ENCODE measurements around the gene ICA1L. TPM values are rescaled to one million over a fixed set of nuclear protein-coding genes. Genes with fewer than 3 reads are reported as not detected.

The ICA1L gene
- total RNA-seq, 1 donor from 2014 or later = 6.5 TPM

- peaks cover 27% of the 10 kb centered on the region for H3K36me3 Mint-ChIP-seq (ENCODE audit: unreplicated experiment)
- H3K27me3 Mint-ChIP-seq (ENCODE audit: unreplicated experiment) = no peaks in the 10 kb centered on the region
- no peaks in the 10 kb centered on the region for H3K4me1 Mint-ChIP-seq (ENCODE audit: unreplicated experiment)
- no peak overlapping the region for H3K27ac Mint-ChIP-seq (ENCODE audit: unreplicated experiment)
- no peak overlapping the region for H3K4me3 Mint-ChIP-seq (ENCODE audit: unreplicated experiment)
- no peaks in the 10 kb centered on the region for H3K9me3 Mint-ChIP-seq (ENCODE audit: unreplicated experiment)
- no peak for DNase-seq (ENCODE audit: extremely low spot score, unreplicated experiment)
- TF ChIP-seq CTCF (IDR thresholded peaks at IDR 0.05) = no peak
Measured at GRCh38 chr2:202883987-202884675, 12.6 kb upstream of the ICA1L start.

- Mint-ChIP-seq H3K27me3 (ENCODE audit: unreplicated experiment) (no peaks in the 10 kb centered on the region), H3K4me1 (ENCODE audit: unreplicated experiment) (no peaks in the 10 kb centered on the region), H3K27ac (ENCODE audit: unreplicated experiment) (no peak overlapping the region), H3K4me3 (ENCODE audit: unreplicated experiment) (no peak overlapping the region), H3K9me3 (ENCODE audit: unreplicated experiment) (no peaks in the 10 kb centered on the region), H3K36me3 (ENCODE audit: unreplicated experiment) (peaks cover 26% of the 10 kb centered on the region)
- DNase-seq (ENCODE audit: extremely low spot score, unreplicated experiment) = no peak
- no peak for TF ChIP-seq CTCF (IDR thresholded peaks at IDR 0.05)
Measured at GRCh38 chr2:202881570-202881969, 10.0 kb upstream of the ICA1L start.

GRCh38 chr2:202877699-202878098 lies 6.1 kb upstream of the ICA1L start:
- no peaks in the 10 kb centered on the region for H3K27me3 Mint-ChIP-seq (ENCODE audit: unreplicated experiment)
- H3K27ac Mint-ChIP-seq (ENCODE audit: unreplicated experiment) = no peak overlapping the region
- peaks cover 9% of the 10 kb centered on the region for H3K36me3 Mint-ChIP-seq (ENCODE audit: unreplicated experiment)
- no peak for TF ChIP-seq CTCF (IDR thresholded peaks at IDR 0.05)
- no peaks in the 10 kb centered on the region for H3K4me1 Mint-ChIP-seq (ENCODE audit: unreplicated experiment)
- DNase-seq (ENCODE audit: extremely low spot score, unreplicated experiment) = no peak
- no peaks in the 10 kb centered on the region for H3K9me3 Mint-ChIP-seq (ENCODE audit: unreplicated experiment)
- no peak overlapping the region for H3K4me3 Mint-ChIP-seq (ENCODE audit: unreplicated experiment)

- Mint-ChIP-seq H3K4me3 (ENCODE audit: unreplicated experiment) (peak overlapping the region; percentile 89), H3K36me3 (ENCODE audit: unreplicated experiment) (no peaks in the 10 kb centered on the region), H3K27ac (ENCODE audit: unreplicated experiment) (peak overlapping the region; percentile 91), H3K27me3 (ENCODE audit: unreplicated experiment) (no peaks in the 10 kb centered on the region), H3K4me1 (ENCODE audit: unreplicated experiment) (peaks cover 10% of the 10 kb centered on the region), H3K9me3 (ENCODE audit: unreplicated experiment) (no peaks in the 10 kb centered on the region)
- TF ChIP-seq CTCF (IDR thresholded peaks at IDR 0.05) = peak; percentile 75
- DNase-seq (ENCODE audit: extremely low spot score, unreplicated experiment) = peak; percentile 87
Measured at GRCh38 chr2:202870431-202871299, 901 bp downstream of the ICA1L start.

GRCh38 chr2:202861987-202862386 lies 9.6 kb downstream of the ICA1L start:
- peaks cover 7% of the 10 kb centered on the region for H3K9me3 Mint-ChIP-seq (ENCODE audit: unreplicated experiment)
- H3K27me3 Mint-ChIP-seq (ENCODE audit: unreplicated experiment) = no peaks in the 10 kb centered on the region
- H3K27ac Mint-ChIP-seq (ENCODE audit: unreplicated experiment) = no peak overlapping the region
- no peaks in the 10 kb centered on the region for H3K4me1 Mint-ChIP-seq (ENCODE audit: unreplicated experiment)
- no peak overlapping the region for H3K4me3 Mint-ChIP-seq (ENCODE audit: unreplicated experiment)
- H3K36me3 Mint-ChIP-seq (ENCODE audit: unreplicated experiment) = peaks cover 5% of the 10 kb centered on the region
- DNase-seq (ENCODE audit: extremely low spot score, unreplicated experiment) = no peak
- TF ChIP-seq CTCF (IDR thresholded peaks at IDR 0.05) = no peak
